Upper lobe of left lung (tissue), 6 donors: ENCODE results near the gene OTOG. TPM values are rescaled to one million over a fixed set of nuclear protein-coding genes. Genes with fewer than 3 reads are reported as not detected.

Experiments
- ATAC-seq, 2 donors: fragments of 200-7000 bp; cut with Tn5 transposase; one replicate each; pipeline ENCODE4 v1.9.1; 2022; ENCODE audit warnings: mild to moderate bottlenecking in 2 of 2, moderate library complexity in 2 of 2; ENCODE audit not compliant: low FRiP score in 2 of 2
- DNase-seq, 2 donors: peaks; one replicate each; pipeline ENCODE4 v3.0.0-alpha.2; 2019 to 2020
- H3K27ac ChIP-seq, 4 donors: fragments of 200-600 bp; sonication (generic); one replicate each; pipeline ENCODE4 v1.5.1; 2016 to 2019
- H3K27me3 ChIP-seq, 4 donors: fragments of 200-600 bp; sonication (generic); one replicate each; pipeline ENCODE4 v1.5.1; 2017 to 2019
- H3K36me3 ChIP-seq, 4 donors: fragments of 200-600 bp; sonication (generic); one replicate each; pipeline ENCODE4 v1.5.1; 2016 to 2019
- H3K4me1 ChIP-seq, 4 donors: fragments of 200-600 bp; sonication (generic); one replicate each; pipeline ENCODE4 v1.5.1; 2018 to 2019
- H3K4me3 ChIP-seq, 4 donors: fragments of 200-600 bp; sonication (generic); one replicate each; pipeline ENCODE4 v1.5.1; 2017 to 2019; ENCODE audit warnings: mild to moderate bottlenecking in 2 of 4, moderate library complexity in 1 of 4
- H3K9me3 ChIP-seq, 4 donors: fragments of 200-600 bp; sonication (generic); one replicate each; pipeline ENCODE4 v1.5.1; 2018 to 2019
- CTCF ChIP-seq, 6 experiments: fragments of 450-650 bp in 4 of 6; fragments of 200-600 bp in 2 of 6; sonication (generic) in 2 of 6; IDR thresholded peaks; one replicate each; pipeline ENCODE4 v1.5.1; 2016 to 2019; ENCODE audit warnings: antibody characterized with exemption in 6 of 6
- EP300 ChIP-seq, 4 donors: sonication (generic); formaldehyde crosslinking; IDR thresholded peaks; one replicate each; pipeline ENCODE4 v1.5.1; 2017; ENCODE audit warnings: antibody characterized with exemption in 4 of 4, control low read depth in 2 of 4
- POLR2A ChIP-seq, 4 donors: fragments of 450-650 bp; IDR thresholded peaks; one replicate each; pipeline ENCODE4 v1.5.1; 2016 to 2017; ENCODE audit warnings: antibody characterized with exemption in 4 of 4, mild to moderate bottlenecking in 2 of 4
- POLR2AphosphoS5 ChIP-seq, 2 donors: sonication (generic); formaldehyde crosslinking; IDR thresholded peaks; one replicate each; pipeline ENCODE4 v1.5.1; 2017; ENCODE audit warnings: antibody characterized with exemption in 2 of 2
- WGBS, 2 donors: methylation state at CpG; one replicate each; pipeline ENCODE4 v1.1.5; 2017 to 2018; 5-methylcytosine and 5-hydroxymethylcytosine counted together
- total RNA-seq, 6 donors: library from RNA; depleted of rRNA in 4 of 6; stranded (reverse); fragments of >200 nt in 4 of 6; gene quantifications; one replicate each; pipeline versions ENCODE4 v1.1.0 to v1.2.1, GENCODE V29; 2016 to 2021
- donor health status: DM: no; HTN: no; CAD: no; lungs with moderate emphysema.
- donor health status: DM: no; HTN: yes; CAD: no; lungs with severe emphysema.

The OTOG gene
- total RNA-seq, 6 donors from 2014 or later = not detected

- DNase-seq = peak in 1 of 2 donors; percentile 42
- ATAC-seq = no peak
Measured at GRCh38 chr11:17502630-17503029, 44.4 kb upstream of the OTOG start.

GRCh38 chr11:17504330-17505107 is 42.5 kb upstream of the OTOG start:
- Histone ChIP-seq H3K36me3 (no peaks in the 10 kb centered on the region), H3K4me1 (peaks cover 0 to 3% (median 0%) of the 10 kb centered on the region in 4 donors), H3K27ac (no peak overlapping the region), H3K27me3 (no peaks in the 10 kb centered on the region), H3K4me3 (no peak overlapping the region), H3K9me3 (no peaks in the 10 kb centered on the region)
- no peak for TF ChIP-seq POLR2AphosphoS5 (IDR thresholded peaks at IDR 0.05)
- no peak for TF ChIP-seq POLR2A (IDR thresholded peaks at IDR 0.05)
- TF ChIP-seq CTCF (IDR thresholded peaks at IDR 0.05) = peak; percentile 77 to 92 (median 88)
- ATAC-seq = peak; percentile 72 to 76
- 35 to 41% methylated on average over 9 of the region's 9 CpGs for WGBS, 2 donors
- peak; percentile 75 to 93 for DNase-seq

More at GRCh38 chr11:17502630-17503029, 44.4 kb upstream of the OTOG start:
- Histone ChIP-seq H3K27me3 (no peaks in the 10 kb centered on the region), H3K36me3 (no peaks in the 10 kb centered on the region), H3K9me3 (no peaks in the 10 kb centered on the region), H3K4me1 (peaks cover 0 to 3% (median 0%) of the 10 kb centered on the region in 4 donors), H3K27ac (no peak overlapping the region), H3K4me3 (no peak overlapping the region)
- TF ChIP-seq CTCF (IDR thresholded peaks at IDR 0.05) = no peak
- no peak for TF ChIP-seq POLR2AphosphoS5 (IDR thresholded peaks at IDR 0.05)
- no peak for TF ChIP-seq EP300 (IDR thresholded peaks at IDR 0.05)
- TF ChIP-seq POLR2A (IDR thresholded peaks at IDR 0.05) = no peak
- WGBS, 2 donors = 80 to 84% methylated on average over 4 of the region's 4 CpGs

- WGBS, 2 donors = 81 to 83% methylated on average over 3 to 4 of the region's 4 CpGs
- DNase-seq = no peak
Measured at GRCh38 chr11:17505146-17505545, 41.9 kb upstream of the OTOG start.

GRCh38 chr11:17506314-17506713 is 40.7 kb upstream of the OTOG start:
- Histone ChIP-seq H3K4me3 (no peak overlapping the region), H3K27me3 (no peaks in the 10 kb centered on the region), H3K27ac (no peak overlapping the region), H3K36me3 (no peaks in the 10 kb centered on the region), H3K9me3 (no peaks in the 10 kb centered on the region), H3K4me1 (peaks cover 0 to 3% (median 0%) of the 10 kb centered on the region in 4 donors)
- DNase-seq (no peak), ATAC-seq (no peak)
- TF ChIP-seq POLR2AphosphoS5 (IDR thresholded peaks at IDR 0.05) (no peak), CTCF (IDR thresholded peaks at IDR 0.05) (no peak), POLR2A (IDR thresholded peaks at IDR 0.05) (no peak)
- 86 to 90% methylated on average over 6 of the region's 6 CpGs for whole genome bisulfite sequencing, 2 donors

More at GRCh38 chr11:17505146-17505545, 41.9 kb upstream of the OTOG start:
- no peak for ATAC-seq
- Histone ChIP-seq H3K9me3 (no peaks in the 10 kb centered on the region), H3K4me1 (peaks cover 0 to 3% (median 0%) of the 10 kb centered on the region in 4 donors), H3K27ac (no peak overlapping the region), H3K36me3 (no peaks in the 10 kb centered on the region), H3K27me3 (no peaks in the 10 kb centered on the region), H3K4me3 (no peak overlapping the region)
- TF ChIP-seq POLR2A (IDR thresholded peaks at IDR 0.05) = no peak
- TF ChIP-seq CTCF (IDR thresholded peaks at IDR 0.05) = no peak
- no peak for TF ChIP-seq POLR2AphosphoS5 (IDR thresholded peaks at IDR 0.05)
- no peak for TF ChIP-seq EP300 (IDR thresholded peaks at IDR 0.05)

GRCh38 chr11:17506942-17507341 is 40.1 kb upstream of the OTOG start:
- 67 to 87% methylated on average over 3 of the region's 3 CpGs for WGBS, 2 donors
- H3K4me3 ChIP-seq = no peak overlapping the region

More at GRCh38 chr11:17506942-17507341, 40.1 kb upstream of the OTOG start:
- DNase-seq (no peak), ATAC-seq (no peak)
- Histone ChIP-seq H3K27ac (no peak overlapping the region), H3K27me3 (no peaks in the 10 kb centered on the region), H3K9me3 (no peaks in the 10 kb centered on the region), H3K36me3 (no peaks in the 10 kb centered on the region), H3K4me1 (peaks cover 0 to 3% (median 0%) of the 10 kb centered on the region in 4 donors)
- TF ChIP-seq CTCF (IDR thresholded peaks at IDR 0.05) (no peak), EP300 (IDR thresholded peaks at IDR 0.05) (no peak)
